ENCODE results near the gene RFFL.
"Not testable (repeated sequence)": the region's sequence is repeated elsewhere in the genome, so short reads cannot be mapped to it uniquely, and the experiment has no call there.

The RFFL gene

GRCh38 chr17:35063514-35064223 is at the start of gene RFFL:
Gene RFFL (minus strand): TSS chr17:35063707. CDS start chr17:35026553, 37,154 bp downstream.
- peak; percentile 72 for DNase-seq

GRCh38 chr17:35110791-35111190 is 47.3 kb upstream of the RFFL start:
- DNase-seq = not testable (repeated sequence)

DNA sequence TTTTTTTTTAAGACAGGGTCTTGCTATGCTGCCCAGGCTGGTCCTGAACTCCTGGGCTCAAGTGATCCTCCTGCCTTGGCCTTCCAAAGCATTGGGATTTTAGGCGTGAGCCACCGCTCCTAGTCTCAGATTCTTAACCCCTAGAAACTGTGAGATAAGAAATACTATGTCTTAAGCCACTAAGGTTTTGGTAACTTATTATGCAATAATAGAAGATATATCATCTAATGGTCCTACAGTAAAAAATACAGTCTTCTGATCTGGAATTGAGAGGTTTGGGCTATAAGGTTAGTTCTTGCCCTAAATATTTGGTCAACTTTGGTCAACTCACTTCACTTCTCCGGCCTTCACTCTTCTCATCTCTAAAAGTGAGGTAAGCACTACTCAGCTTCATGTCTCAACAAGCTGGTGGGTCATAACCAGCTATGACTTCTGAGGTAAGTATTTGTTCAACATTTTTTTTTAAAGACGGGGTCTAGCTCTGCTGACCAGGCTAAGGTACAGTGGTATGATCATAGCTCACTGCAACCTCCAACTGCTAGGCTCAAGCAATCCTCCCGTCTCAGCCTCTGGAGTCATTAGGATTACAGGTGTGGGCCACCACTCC is 41.4 kb upstream of the RFFL start:
- no peak for DNase-seq

DNA sequence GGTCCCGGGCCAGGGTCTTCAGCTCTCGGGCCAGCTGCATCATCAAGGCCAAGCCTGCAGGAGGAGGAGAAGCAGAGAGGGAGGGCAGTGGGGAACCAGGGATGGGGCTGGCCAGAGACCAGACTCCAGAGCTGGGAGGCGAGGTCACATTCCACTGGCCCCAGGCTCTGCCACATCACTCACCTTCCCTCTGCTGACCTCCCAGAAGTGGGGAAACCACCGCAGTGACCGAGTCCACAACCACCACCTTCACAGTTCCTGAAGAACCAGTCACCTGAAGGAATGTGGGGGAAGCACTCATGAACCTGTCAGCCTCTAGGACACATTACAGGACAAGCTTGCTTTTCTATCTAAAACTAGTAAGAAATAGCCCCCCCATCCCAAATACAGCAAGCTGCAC is 39.8 kb upstream of the RFFL start:
- no peak for DNase-seq

DNA sequence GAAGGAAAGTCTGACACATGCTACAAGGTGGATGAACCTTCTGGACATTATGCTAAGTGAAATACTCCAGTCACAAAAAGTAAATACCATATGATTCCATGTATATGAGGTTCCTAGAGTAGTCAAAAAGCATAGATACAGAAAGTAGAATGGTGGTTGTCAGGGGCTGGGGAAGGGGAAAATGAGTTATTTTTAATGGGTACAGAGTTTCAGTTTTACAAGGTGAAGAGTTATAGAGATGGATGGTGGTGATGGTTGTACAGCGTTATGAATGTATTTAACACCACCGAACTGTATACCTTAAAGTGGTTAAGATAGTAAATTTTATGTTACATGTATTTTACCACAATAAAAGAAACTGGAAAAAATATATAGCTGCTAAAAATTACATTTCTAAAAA is 38.2 kb upstream of the RFFL start:
- DNase-seq = no peak

GRCh38 chr17:35101036-35101435 is 37.5 kb upstream of the RFFL start:
- no peak for DNase-seq

DNA sequence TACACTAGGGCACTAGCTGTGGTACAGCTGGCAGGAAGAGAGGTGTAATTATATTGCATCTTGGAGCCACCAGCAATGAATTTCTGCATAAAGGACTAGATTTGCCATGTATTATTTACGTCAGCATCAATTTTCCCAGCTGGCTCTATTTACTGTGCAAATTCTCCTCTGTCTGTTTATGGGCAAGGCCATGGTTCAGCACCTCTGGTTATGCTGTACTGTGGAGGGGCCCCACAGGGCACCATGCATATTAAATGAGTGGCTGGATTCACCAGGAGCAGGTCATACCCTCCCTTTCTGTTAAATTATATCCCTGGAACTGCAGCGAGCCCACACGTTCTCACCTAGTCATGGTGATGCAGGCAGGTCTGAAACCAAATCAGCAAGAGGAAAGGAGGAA is 36.4 kb upstream of the RFFL start:
- no peak for DNase-seq

DNA sequence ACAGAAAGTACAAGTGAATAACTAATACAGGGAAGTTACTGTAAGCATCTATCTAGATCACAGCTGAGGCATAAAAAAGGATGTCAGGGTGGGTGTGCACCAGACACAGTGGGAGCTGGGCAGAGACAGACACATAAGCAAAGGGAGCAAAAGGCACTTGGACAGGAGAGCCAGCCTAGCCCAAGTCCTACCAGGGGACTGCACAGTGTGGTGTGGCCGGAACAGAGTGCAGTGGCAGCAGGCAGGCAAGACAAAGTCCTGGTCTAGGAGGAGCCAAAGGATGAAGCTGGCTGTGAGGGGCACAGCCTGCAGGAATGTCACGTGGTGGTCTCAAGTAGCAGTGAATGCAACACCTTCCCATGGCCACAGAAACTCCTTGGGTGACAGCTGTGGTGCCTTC is 34.3 kb upstream of the RFFL start:
- no peak for DNase-seq

DNA sequence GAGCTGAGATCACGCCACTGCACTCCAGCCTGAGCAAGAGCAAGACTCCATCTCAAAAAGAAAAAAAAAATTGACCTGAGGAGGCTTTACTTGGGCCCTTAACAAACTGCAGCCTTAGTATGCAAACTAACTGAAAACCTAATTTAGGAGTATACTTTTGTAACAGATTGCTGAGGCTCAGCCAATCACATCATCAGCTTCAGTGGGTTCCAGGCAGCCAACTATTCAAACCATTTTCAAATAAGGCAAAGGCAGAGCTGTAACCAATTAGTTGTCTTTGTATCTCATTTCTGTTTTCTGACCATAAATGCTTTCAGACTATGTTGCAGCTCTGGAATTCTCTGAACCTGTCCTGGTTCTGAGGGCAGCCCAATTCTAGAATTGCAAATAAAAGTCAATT is 32.2 kb upstream of the RFFL start:
- DNase-seq = no peak

GRCh38 chr17:35094902-35095301 is 31.4 kb upstream of the RFFL start:
- DNase-seq = no peak

- not testable (repeated sequence) for DNase-seq
Observed at GRCh38 chr17:35090707-35091106, 27.2 kb upstream of the RFFL start.

GRCh38 chr17:35089586-35090296 is 26.2 kb upstream of the RFFL start:
- peak; percentile 41 for DNase-seq

DNA sequence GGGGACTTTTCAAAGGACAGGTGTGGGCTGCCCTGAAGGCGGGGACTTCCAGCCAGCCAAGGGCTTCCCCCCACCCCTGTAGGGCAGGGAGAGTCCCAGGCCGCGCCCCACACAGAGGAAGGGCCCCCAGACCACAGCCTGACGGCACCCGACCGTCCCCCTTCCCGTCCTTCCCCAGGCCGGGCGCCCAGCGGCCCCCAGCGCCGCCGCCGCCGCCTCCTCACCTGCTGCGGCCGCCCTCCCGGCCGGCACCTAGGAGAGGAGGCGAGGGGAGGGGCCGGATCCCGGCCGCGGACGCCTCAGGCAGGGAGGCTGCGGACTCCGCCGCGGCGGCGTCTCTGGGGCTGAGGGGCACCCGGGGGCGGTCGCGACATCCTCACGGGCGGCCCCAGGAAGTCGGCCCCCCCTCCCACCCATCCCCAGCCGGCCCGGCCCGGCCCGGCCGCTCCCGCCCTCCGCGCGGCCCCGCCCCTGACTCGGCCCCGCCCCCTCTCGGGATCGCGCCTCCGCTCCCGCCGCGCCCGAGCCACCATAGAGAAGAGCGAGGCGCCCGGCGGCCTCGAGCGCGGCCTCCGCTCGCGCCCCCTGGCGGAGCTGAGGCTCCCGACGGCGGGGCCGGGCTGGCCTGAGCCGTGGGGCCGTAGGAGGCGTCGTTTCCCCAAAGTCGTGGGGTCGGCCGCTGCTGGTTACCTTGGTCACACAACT is 25.5 kb upstream of the RFFL start:
- peak; percentile 92 for DNase-seq

- no peak for DNase-seq
Observed at GRCh38 chr17:35088356-35088880, 24.9 kb upstream of the RFFL start.

DNA sequence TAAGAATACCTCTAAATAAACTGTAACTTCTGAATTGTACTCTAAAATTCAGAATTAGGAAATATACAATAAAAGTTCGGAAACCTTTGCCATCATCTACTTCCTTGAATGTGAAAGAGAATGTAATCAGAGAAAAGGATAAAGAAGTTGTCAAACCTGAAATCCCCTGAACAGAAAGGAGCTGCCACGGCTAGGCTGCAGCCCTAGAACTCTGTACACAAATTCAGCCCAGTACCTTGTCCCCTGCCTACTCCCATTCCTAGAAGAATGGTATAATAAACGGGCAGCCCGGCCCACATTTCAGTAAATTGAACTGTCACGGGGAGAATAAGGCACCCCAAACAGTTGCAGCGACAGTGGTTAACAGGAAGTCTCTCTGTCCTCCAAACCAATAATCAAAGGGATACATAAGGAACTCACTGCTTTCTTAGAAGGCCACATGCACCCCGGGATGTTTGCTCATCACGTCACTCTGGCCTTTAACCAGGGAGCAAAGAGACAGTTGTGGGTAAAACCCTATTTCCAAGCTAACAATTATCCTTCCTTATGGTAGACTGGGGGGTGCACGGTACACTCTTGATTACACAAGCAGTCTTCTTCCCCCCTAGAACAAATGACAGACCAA is 24.3 kb upstream of the RFFL start:
- DNase-seq = no peak

- DNase-seq = no peak
Observed at GRCh38 chr17:35086931-35087573, 23.5 kb upstream of the RFFL start.

DNA sequence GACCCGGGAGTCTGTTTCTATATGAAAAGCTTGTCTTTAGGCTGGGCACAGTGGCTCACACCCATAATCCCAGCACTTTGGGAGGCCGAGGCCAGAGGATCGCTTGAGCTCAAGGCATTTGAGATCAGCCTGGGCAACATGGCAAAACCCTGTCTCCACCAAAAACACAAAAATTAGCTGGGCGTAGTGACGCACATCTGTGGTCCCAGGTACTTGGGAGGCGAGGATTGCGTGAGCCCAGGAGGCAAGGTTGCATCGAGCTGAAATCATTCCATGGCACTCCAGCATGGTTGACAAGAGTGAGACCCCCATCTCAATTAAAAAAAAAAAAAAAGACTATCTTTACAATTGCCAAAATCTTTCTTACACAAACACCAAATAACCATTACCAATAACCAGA is 22.7 kb upstream of the RFFL start:
- no peak for DNase-seq

GRCh38 chr17:35084987-35085386 is 21.5 kb upstream of the RFFL start:
- no peak for DNase-seq

DNA sequence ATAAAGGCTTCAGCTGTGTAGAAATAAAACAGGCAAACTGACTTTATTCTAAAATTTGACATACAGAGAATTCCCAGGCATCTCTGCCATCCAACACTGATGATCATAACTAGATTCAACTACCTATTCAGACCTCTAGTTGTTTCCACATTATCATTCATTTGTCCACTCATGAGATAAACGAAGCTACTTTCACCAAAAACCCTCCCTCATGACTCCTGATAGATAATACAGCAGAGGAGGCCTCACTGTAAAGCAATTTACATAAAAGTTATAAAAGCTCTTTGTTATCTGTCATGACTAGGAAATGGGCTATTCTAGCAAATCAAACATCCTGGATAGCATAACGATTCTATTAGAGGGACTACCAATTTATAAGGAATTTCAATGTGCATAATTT is 19.6 kb upstream of the RFFL start:
- no peak for DNase-seq

GRCh38 chr17:35082073-35082657 is 18.7 kb upstream of the RFFL start:
- DNase-seq = no peak

DNA sequence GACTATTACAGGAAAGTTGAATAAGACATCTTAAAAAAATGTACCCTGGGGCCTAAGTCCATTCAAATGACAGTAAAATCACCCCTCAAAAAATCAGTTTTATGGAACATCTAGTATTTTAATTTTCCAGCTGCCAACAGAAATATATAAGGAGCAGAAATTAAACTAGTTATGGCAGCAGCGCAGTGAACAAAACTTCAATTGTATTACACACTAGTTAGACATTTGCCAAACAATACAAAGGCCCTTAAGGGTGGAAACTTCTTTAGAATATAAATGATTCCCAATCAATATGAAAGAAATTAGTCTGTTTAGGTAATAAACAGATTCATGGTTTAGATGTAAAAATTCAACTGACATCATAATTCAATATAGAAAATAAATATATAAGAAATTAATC is 18.1 kb upstream of the RFFL start:
- no peak for DNase-seq

DNA sequence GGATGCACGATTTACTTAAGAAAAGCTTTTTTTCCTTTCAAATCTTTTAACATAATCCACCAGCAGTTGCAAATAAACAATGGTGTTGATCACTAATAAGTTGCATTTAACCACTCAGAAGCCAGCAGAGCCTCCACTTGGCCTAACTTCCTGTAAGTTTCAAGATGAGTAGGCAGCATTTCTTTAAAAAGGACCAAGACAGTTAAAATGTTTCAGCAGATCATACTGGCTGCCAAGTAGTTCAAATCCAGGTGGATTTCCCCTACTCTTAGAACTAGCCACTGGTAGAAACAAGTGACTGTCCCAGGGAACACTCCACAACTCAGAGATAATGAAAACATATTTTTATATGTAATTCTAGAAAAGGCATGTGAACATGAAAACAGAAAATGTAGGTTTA is 17.0 kb upstream of the RFFL start:
- no peak for DNase-seq

Measured in stimulated activated CD4-positive, alpha-beta T cell treated with anti-CD3 and anti-CD28 coated beads, Interleukin-12 subunit alpha, Interleukin-12 subunit beta, amount 100 ng/mL, for 4 hours (primary cell).